Epithelial cell of proximal tubule (primary cell): ENCODE results near the gene SYNDIG1. TPM values are rescaled to one million over a fixed set of nuclear protein-coding genes. Genes with fewer than 3 reads are reported as not detected.

Experiments used
- DNase-seq: peaks from one replicate; pipeline ENCODE4 v3.0.0-alpha.2; 2011; ENCODE audit warnings: low read depth
- H3K4me3 ChIP-seq: 2 replicates; pipeline ENCODE4 v1.5.1; 2011; ENCODE audit warnings: low read depth, mild to moderate bottlenecking, low read length
- CTCF ChIP-seq: conservative IDR thresholded peaks from 2 replicates; pipeline ENCODE4 v1.5.1; 2012; ENCODE audit warnings: low read depth, mild to moderate bottlenecking, low read length
- total RNA-seq: library from RNA; depleted of rRNA; stranded (reverse); fragments of >200 nt; gene quantifications from 2 replicates; pipeline ENCODE4 v1.2.3, GENCODE V29; 2015

The SYNDIG1 gene
- total RNA-seq, 1 donor from 2014 or later: 0.12 TPM

GRCh38 chr20:24521032-24521431 lies 51.6 kb downstream of the SYNDIG1 start:
- no peak for DNase-seq
- no peak overlapping the region for H3K4me3 ChIP-seq
- TF ChIP-seq CTCF: no peak

GRCh38 chr20:24522452-24523330 lies 53.3 kb downstream of the SYNDIG1 start:
- H3K4me3 ChIP-seq: no peak overlapping the region
- no peak for TF ChIP-seq CTCF
- DNase-seq: no peak

- H3K4me3 ChIP-seq: no peak overlapping the region
- DNase-seq: no peak
- no peak for TF ChIP-seq CTCF
Measured at GRCh38 chr20:24523661-24524060, 54.2 kb downstream of the SYNDIG1 start.

GRCh38 chr20:24528583-24529368 lies 59.3 kb downstream of the SYNDIG1 start:
- no peak for TF ChIP-seq CTCF
- DNase-seq: no peak
- no peak overlapping the region for H3K4me3 ChIP-seq

- DNase-seq: no peak
- no peak for TF ChIP-seq CTCF
- H3K4me3 ChIP-seq: no peak overlapping the region
Measured at GRCh38 chr20:24529369-24529719, 59.9 kb downstream of the SYNDIG1 start.

- no peak overlapping the region for H3K4me3 ChIP-seq
- TF ChIP-seq CTCF: no peak
Measured at GRCh38 chr20:24530131-24530680, 60.8 kb downstream of the SYNDIG1 start.

More at GRCh38 chr20:24530131-24530680, 60.8 kb downstream of the SYNDIG1 start:
- no peak for DNase-seq
